NT2/D1 (cell line): ENCODE data around the gene GLIPR1L1.

ENCODE experiments used
- SUZ12 ChIP-seq: IDR thresholded peaks from 2 replicates; pipeline ENCODE4 v1.6.1; 2011; ENCODE audit not compliant: insufficient read length, insufficient read depth; ENCODE audit errors: extremely low read depth
- YY1 ChIP-seq: IDR thresholded peaks from 2 replicates; pipeline ENCODE4 v1.6.1; 2011; ENCODE audit not compliant: insufficient read length, insufficient read depth
- ZNF274 ChIP-seq: IDR thresholded peaks from 2 replicates; pipeline ENCODE4 v1.6.1; 2011; ENCODE audit warnings: mild to moderate bottlenecking, low read depth, low read length

- TF ChIP-seq YY1 (no peak), SUZ12 (no peak), ZNF274 (no peak)
These were observed 16.7 kb upstream of the GLIPR1L1 start for GRCh38 chr12:75317784-75318183.
